H1 (cell line): ENCODE measurements around the gene PAGE4. TPM values are rescaled to one million over a fixed set of nuclear protein-coding genes. Genes with fewer than 3 reads are reported as not detected.

Experiments used
- CTCF ChIA-PET: fragments of 300-600 bp; sonication (Branson Sonifier 250); formaldehyde crosslinking; loops from one replicate; lab custom pipeline; 2021; ENCODE audit not compliant: partially characterized antibody; lab: Charles Lee
- POLR2A ChIA-PET: fragments of 300-600 bp; sonication (Branson Sonifier 250); formaldehyde crosslinking; loops from one replicate; lab custom pipeline; 2021; ENCODE audit warnings: inconsistent platforms; ENCODE audit not compliant: partially characterized antibody; lab: Charles Lee
- DNase-seq, 2 experiments: peaks; one replicate each; pipeline versions ENCODE4 v3.0.0 to v3.0.0-alpha.2; 2010 to 2022; ENCODE audit warnings: low spot score in 2 of 2, low read depth in 1 of 2, mixed read lengths in 1 of 2
- FAIRE-seq: peaks from 2 replicates; lab custom pipeline; 2011; peaks lifted over from hg19 to GRCh38; lab: Jason Lieb, UNC
- H2AFZ ChIP-seq: 2 replicates; pipeline ENCODE4 v1.8.1; 2012; ENCODE audit warnings: low read length, inconsistent platforms
- H2AK5ac ChIP-seq: 2 replicates; pipeline ENCODE4 v1.6.1; 2013; ENCODE audit warnings: low read depth, low read length
- H2BK120ac ChIP-seq: replicated peaks from 2 replicates; pipeline ENCODE3; 2013; ENCODE audit warnings: low read depth, low read length, inconsistent platforms
- H2BK12ac ChIP-seq: 2 replicates; pipeline ENCODE4 v1.6.1; 2013; ENCODE audit warnings: low read depth, low read length
- H2BK15ac ChIP-seq: 2 replicates; pipeline ENCODE4 v1.6.1; 2013; ENCODE audit warnings: low read length
- H2BK20ac ChIP-seq: 2 replicates; pipeline ENCODE4 v1.6.1; 2013; ENCODE audit warnings: low read length
- H2BK5ac ChIP-seq: 2 replicates; pipeline ENCODE4 v1.6.1; 2013; ENCODE audit warnings: low read depth, low read length
- H3K14ac ChIP-seq: 2 replicates; pipeline ENCODE4 v1.6.1; 2013; ENCODE audit warnings: inconsistent platforms; ENCODE audit not compliant: insufficient read length
- H3K18ac ChIP-seq: 2 replicates; pipeline ENCODE4 v1.6.1; 2013; ENCODE audit warnings: low read length; ENCODE audit errors: extremely low read depth
- H3K23ac ChIP-seq: 2 replicates; pipeline ENCODE4 v1.6.1; 2013; ENCODE audit warnings: inconsistent platforms; ENCODE audit not compliant: insufficient read length
- H3K23me2 ChIP-seq: 2 replicates; pipeline ENCODE4 v1.6.1; 2013; ENCODE audit warnings: low read depth, low read length
- H3K27ac ChIP-seq: 2 replicates; pipeline ENCODE4 v1.6.1; 2011; ENCODE audit warnings: low read depth, low read length, inconsistent platforms
- H3K27me3 ChIP-seq, 4 experiments: replicated peaks in 1 of 4; 1 replicate in 1 of 4; 2 replicates in 3 of 4; pipeline versions ENCODE4 v1.6.1 to v1.8.1; 2011 to 2013; ENCODE audit warnings: low read length in 3 of 4, mild to moderate bottlenecking in 3 of 4, inconsistent platforms in 2 of 4, mixed read lengths in 2 of 4, moderate library complexity in 1 of 4; ENCODE audit not compliant: control insufficient read depth in 3 of 4, insufficient read depth in 3 of 4; ENCODE audit errors: extremely low read depth in 1 of 4
- H3K36me3 ChIP-seq, 4 experiments: 2 replicates each; pipeline versions ENCODE4 v1.6.1 to v1.8.1; 2011 to 2013; ENCODE audit warnings: mild to moderate bottlenecking in 4 of 4, low read length in 3 of 4, moderate library complexity in 2 of 4, control low read depth in 1 of 4, inconsistent platforms in 1 of 4; ENCODE audit not compliant: insufficient read depth in 4 of 4, control insufficient read depth in 2 of 4
- H3K4ac ChIP-seq: replicated peaks from 2 replicates; pipeline ENCODE3; 2013; ENCODE audit warnings: low read length, low read depth, mixed read lengths, inconsistent platforms; ENCODE audit not compliant: insufficient read length
- H3K4me1 ChIP-seq, 4 experiments: replicated peaks in 1 of 4; 1 replicate in 1 of 4; 2 replicates in 3 of 4; pipeline versions ENCODE4 v1.6.1 to v1.8.1; 2011 to 2013; ENCODE audit warnings: low read length in 3 of 4, inconsistent platforms in 2 of 4, mixed read lengths in 1 of 4; ENCODE audit not compliant: insufficient read depth in 4 of 4, control insufficient read depth in 3 of 4
- H3K4me2 ChIP-seq, 2 experiments: 2 replicates each; pipeline versions ENCODE4 v1.6.1 to v1.8.1; 2011 to 2013; ENCODE audit warnings: low read depth in 2 of 2, low read length in 2 of 2, control low read depth in 1 of 2, inconsistent platforms in 1 of 2, mild to moderate bottlenecking in 1 of 2; ENCODE audit not compliant: insufficient read depth in 1 of 2
- H3K4me3 ChIP-seq, 4 experiments: fragments of 200-600, 300-600 bp in 1 of 4; sonication (generic), shearing (Covaris generic), sonication (Bioruptor Twin) in 1 of 4; 2 replicates each; pipeline versions ENCODE4 v1.5.1 to v1.8.1; 2011 to 2016; ENCODE audit warnings: low read length in 4 of 4, low read depth in 3 of 4, control low read depth in 2 of 4, inconsistent platforms in 2 of 4, mild to moderate bottlenecking in 2 of 4, mixed read lengths in 1 of 4, moderate library complexity in 1 of 4; ENCODE audit not compliant: insufficient read depth in 2 of 4; ENCODE audit errors: extremely low read depth in 1 of 4
- H3K56ac ChIP-seq: replicated peaks from 2 replicates; pipeline ENCODE3; 2013; ENCODE audit warnings: low read depth, mild to moderate bottlenecking, mixed read lengths, low read length, inconsistent platforms; ENCODE audit not compliant: insufficient read length
- H3K79me1 ChIP-seq: 2 replicates; pipeline ENCODE4 v1.6.1; 2013; ENCODE audit warnings: low read depth, low read length, control low read depth
- H3K79me2 ChIP-seq, 2 experiments: 2 replicates each; pipeline versions ENCODE4 v1.6.1 to v1.8.1; 2012 to 2013; ENCODE audit warnings: low read length in 2 of 2, mild to moderate bottlenecking in 2 of 2, inconsistent platforms in 1 of 2; ENCODE audit not compliant: insufficient read depth in 2 of 2, control insufficient read depth in 1 of 2
- H3K9ac ChIP-seq, 4 experiments: replicated peaks in 1 of 4; 1 replicate in 1 of 4; 2 replicates in 3 of 4; pipeline versions ENCODE4 v1.6.1 to v1.8.1; 2011 to 2013; ENCODE audit warnings: low read depth in 3 of 4, low read length in 3 of 4, control low read depth in 2 of 4, mild to moderate bottlenecking in 2 of 4, moderate library complexity in 2 of 4, inconsistent platforms in 1 of 4; ENCODE audit errors: extremely low read depth in 1 of 4
- H3K9me3 ChIP-seq, 2 experiments: 2 replicates each; pipeline versions ENCODE4 v1.6.1 to v1.8.1; 2012 to 2013; ENCODE audit warnings: mild to moderate bottlenecking in 2 of 2, moderate library complexity in 2 of 2, control low read depth in 1 of 2, inconsistent platforms in 1 of 2, low read depth in 1 of 2, low read length in 1 of 2, mixed read lengths in 1 of 2; ENCODE audit not compliant: insufficient read depth in 2 of 2
- H4K20me1 ChIP-seq, 2 experiments: replicated peaks in 1 of 2; 2 replicates each; pipeline versions ENCODE3 to v1.8.1; 2011 to 2013; ENCODE audit warnings: inconsistent platforms in 2 of 2, low read length in 2 of 2, mild to moderate bottlenecking in 1 of 2; ENCODE audit not compliant: insufficient read depth in 2 of 2, control insufficient read depth in 1 of 2
- H4K5ac ChIP-seq: 2 replicates; pipeline ENCODE4 v1.6.1; 2013; ENCODE audit warnings: low read length, low read depth, mixed read lengths, inconsistent platforms; ENCODE audit not compliant: insufficient read length
- H4K8ac ChIP-seq: 2 replicates; pipeline ENCODE4 v1.8.0; 2013; ENCODE audit warnings: mild to moderate bottlenecking, moderate library complexity, low read length, inconsistent platforms; ENCODE audit not compliant: insufficient read depth; ENCODE audit errors: extremely low read depth
- H4K91ac ChIP-seq: replicated peaks from 2 replicates; pipeline ENCODE3; 2013; ENCODE audit warnings: low read length, mixed read lengths, inconsistent platforms; ENCODE audit not compliant: insufficient read length
- CBX5 ChIP-seq: fragments of 300-800, 300-1000 bp; sonication (generic); IDR thresholded peaks from 2 replicates; pipeline ENCODE4 v1.7.1; 2016; ENCODE audit warnings: antibody characterized with exemption, low read length, low read depth
- FOSL1 ChIP-seq: IDR thresholded peaks from 2 replicates; pipeline ENCODE4 v1.6.1; 2011; ENCODE audit warnings: mild to moderate bottlenecking, low read depth, low read length, moderate library complexity; ENCODE audit not compliant: insufficient read depth
- RAD21 ChIP-seq, 2 experiments: IDR thresholded peaks in 1 of 2; conservative IDR thresholded peaks in 1 of 2; 2 replicates each; pipeline ENCODE4 v1.6.1; 2011; ENCODE audit warnings: low read depth in 2 of 2, low read length in 2 of 2, improper control_type of control experiment in 1 of 2, inconsistent platforms in 1 of 2, mild to moderate bottlenecking in 1 of 2, moderate library complexity in 1 of 2
- WGBS, 2 experiments: shearing (Covaris generic) in 1 of 2; methylation state at CpG; one replicate each; pipeline versions ENCODE4 v1.1.6 to v1.1.7; 2013 to 2015; ENCODE audit warnings: low lambda C conversion rate in 2 of 2, mixed read lengths in 2 of 2, inconsistent platforms in 1 of 2, low coverage in 1 of 2, missing lambda C conversion rate in 1 of 2; ENCODE audit not compliant: insufficient replicate concordance in 2 of 2, insufficient coverage in 1 of 2, insufficient read length in 1 of 2; ENCODE audit errors: extremely low coverage in 1 of 2, missing lambda C conversion rate in 1 of 2; 5-methylcytosine and 5-hydroxymethylcytosine counted together
- polyA plus RNA-seq, 7 experiments: library from polyadenylated mRNA; depleted of rRNA in 3 of 7; stranded (reverse) in 5 of 7; unstranded in 2 of 7; fragments of >200 nt in 5 of 7; fragments of 200-250 nt in 2 of 7; gene quantifications; 1 replicate in 5 of 7; 2 replicates in 1 of 7; 4 replicates in 1 of 7; pipeline versions ENCODE4 v1.2.1 to v1.2.3, GENCODE V29; 2011 to 2013; ENCODE audit warnings: missing spikeins in 2 of 7, mixed read lengths in 2 of 7
- total RNA-seq: library from RNA; stranded (reverse); fragmentation: NEBNext Ultra II Directional; extraction: Animal tissue kit (Norgen Biotek cat#: 25700); gene quantifications from 2 replicates; pipeline ENCODE4 v1.2.1, GENCODE V29; 2021

Gene PAGE4
- total and polyA plus RNA-seq, 2 of the 8 experiments (the other 6 are each of a cell fraction or from before 2014, with no cell fraction given): 0.53 TPM; not detected in 1

- Histone ChIP-seq H2BK20ac (no peak overlapping the region), H3K4me3 (no peak overlapping the region), H4K5ac (no peak overlapping the region), H2AK5ac (no peak overlapping the region), H3K9ac (no peak overlapping the region), H3K27ac (no peak overlapping the region), H3K79me1 (no peaks in the 10 kb centered on the region), H4K20me1 (no peaks in the 10 kb centered on the region), H4K91ac (no peak overlapping the region), H3K56ac (no peak overlapping the region), H2AFZ (no peak overlapping the region), H4K8ac (no peak overlapping the region), H3K4me2 (no peak overlapping the region), H3K9me3 (no peaks in the 10 kb centered on the region), H3K79me2 (no peaks in the 10 kb centered on the region)
- ChIA-PET POLR2A (no interaction called here), CTCF (interaction anchor here (0.8 to 1.8 kb wide), 4 partner anchors 10 to 36 kb away, joined by 3 to 7 read pairs (median 4); no protein-coding TSS in a partner anchor)
- no peak for DNase-seq
- WGBS, 2 experiments: 89% methylated on average over 1 of the region's 1 CpG; no CpG with 5 or more reads in 1 of the 2 experiments
- TF ChIP-seq CBX5 (no peak), RAD21 (IDR thresholded peaks at IDR 0.05 in 1 of 2, conservative IDR thresholded peaks at IDR 0.05 in 1 of 2; ENCODE audit: low read depth in 2 of 2, low read length in 2 of 2) (no peak), FOSL1 (no peak)
- TF ChIP-seq, all 59 proteins: peak for 0
- Histone ChIP-seq H3K23me2 (no peaks in the 10 kb centered on the region), H3K14ac (no peak overlapping the region), H2BK5ac (no peak overlapping the region), H3K4ac (no peak overlapping the region), H3K18ac (no peak overlapping the region), H2BK15ac (no peak overlapping the region), H3K36me3 (no peaks in the 10 kb centered on the region), H2BK12ac (no peak overlapping the region), H3K27me3 (no peaks in the 10 kb centered on the region), H2BK120ac (no peak overlapping the region), H3K4me1 (no peaks in the 10 kb centered on the region), H3K23ac (no peak overlapping the region)
- no peak for FAIRE-seq
Observed at GRCh38 chrX:49846522-49846921, 17.4 kb downstream of the PAGE4 start.
